ENCODE data around the gene MYORG.

MYORG gene

GRCh38 chr9:34376596-34377403, at the start of gene MYORG:
Gene MYORG (minus strand): TSS chr9:34376898. CDS start chr9:34372943, 3,955 bp downstream.
- Mint-ChIP-seq H3K9me3 (no peaks in the 10 kb centered on the region), H3K4me1 (peaks cover 48% of the 10 kb centered on the region), H3K27me3 (peaks cover 29% of the 10 kb centered on the region), H3K4me3 (peak within 1 kb of the TSS; percentile 90), H3K36me3 (peaks cover 11% of the 10 kb centered on the region), H3K27ac (peak within 1 kb of the TSS; percentile 82)
- DNase-seq = peak; percentile 99
- CTCF ChIA-PET = interaction anchor here (0.7 to 9.3 kb wide), 7 partner anchors 34 to 215 kb away, joined by 3 to 119 read pairs (median 3); no protein-coding TSS in a partner anchor

DNA sequence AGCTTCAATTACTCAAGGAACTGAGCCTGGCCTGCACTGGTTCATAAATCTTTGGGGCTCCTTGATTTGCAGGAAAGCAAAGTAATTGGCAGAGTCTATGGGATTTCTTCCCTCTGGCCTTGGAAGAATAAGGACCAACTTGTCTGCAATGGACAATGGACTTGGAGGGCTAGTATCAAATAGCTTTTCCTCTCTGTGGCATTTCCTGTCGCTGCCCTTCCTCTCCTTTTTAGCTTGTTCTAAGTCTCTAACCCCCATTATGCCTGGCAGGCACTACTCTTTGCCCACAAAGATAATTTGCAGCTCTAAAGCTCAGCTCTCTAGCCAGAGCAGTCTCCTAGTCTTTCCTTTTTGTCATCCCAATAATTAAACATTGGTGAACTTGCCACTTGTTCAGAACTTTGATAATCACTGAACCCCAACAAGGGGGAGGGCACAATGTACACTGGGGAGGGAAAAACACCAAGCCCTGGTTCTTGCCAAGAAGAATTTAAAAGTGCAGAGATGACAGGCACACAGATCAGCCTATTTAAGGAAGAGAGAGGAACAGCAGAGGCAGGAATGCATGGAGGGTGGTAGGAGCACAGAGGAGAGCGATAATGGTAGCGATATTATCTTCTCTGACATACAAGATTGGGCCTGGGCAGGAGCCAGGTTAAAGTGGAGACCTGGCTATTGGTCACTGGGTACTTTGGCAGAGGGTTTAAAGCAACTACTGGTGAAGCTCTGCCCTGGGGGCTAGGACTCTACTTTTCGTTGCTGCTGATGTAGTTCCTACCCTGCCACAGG, 43.2 kb upstream of the MYORG start:
- CTCF ChIA-PET = no interaction called here
- H3K4me3 Mint-ChIP-seq = no peak overlapping the region
- H3K9me3 Mint-ChIP-seq = no peaks in the 10 kb centered on the region

GRCh38 chr9:34417734-34418133, 41.0 kb upstream of the MYORG start:
- CTCF ChIA-PET = interaction anchor here (1.6 to 2.5 kb wide), 2 partner anchors 13 to 83 kb away, joined by 4 to 7 read pairs; no protein-coding TSS in a partner anchor
- Mint-ChIP-seq H3K4me1 (no peaks in the 10 kb centered on the region), H3K27me3 (no peaks in the 10 kb centered on the region), H3K27ac (no peak overlapping the region), H3K36me3 (no peaks in the 10 kb centered on the region), H3K4me3 (no peak overlapping the region), H3K9me3 (no peaks in the 10 kb centered on the region)
- no peak for DNase-seq

More for the DNA sequence above, 43.2 kb upstream of the MYORG start:
- Mint-ChIP-seq H3K27ac (no peak overlapping the region), H3K36me3 (no peaks in the 10 kb centered on the region), H3K4me1 (no peaks in the 10 kb centered on the region), H3K27me3 (no peaks in the 10 kb centered on the region)
- DNase-seq = no peak

- no peaks in the 10 kb centered on the region for H3K27me3 Mint-ChIP-seq
- peak; percentile 72 for DNase-seq
- no peaks in the 10 kb centered on the region for H3K4me1 Mint-ChIP-seq
- H3K9me3 Mint-ChIP-seq = no peaks in the 10 kb centered on the region
- no peak overlapping the region for H3K4me3 Mint-ChIP-seq
- H3K36me3 Mint-ChIP-seq = no peaks in the 10 kb centered on the region
- CTCF ChIA-PET = interaction anchor here (1.2 to 1.6 kb wide), 2 partner anchors 10 to 87 kb away, joined by 3 to 7 read pairs; no protein-coding TSS in a partner anchor
- H3K27ac Mint-ChIP-seq = no peak overlapping the region
Observed at GRCh38 chr9:34413231-34413852, 36.6 kb upstream of the MYORG start.

DNA sequence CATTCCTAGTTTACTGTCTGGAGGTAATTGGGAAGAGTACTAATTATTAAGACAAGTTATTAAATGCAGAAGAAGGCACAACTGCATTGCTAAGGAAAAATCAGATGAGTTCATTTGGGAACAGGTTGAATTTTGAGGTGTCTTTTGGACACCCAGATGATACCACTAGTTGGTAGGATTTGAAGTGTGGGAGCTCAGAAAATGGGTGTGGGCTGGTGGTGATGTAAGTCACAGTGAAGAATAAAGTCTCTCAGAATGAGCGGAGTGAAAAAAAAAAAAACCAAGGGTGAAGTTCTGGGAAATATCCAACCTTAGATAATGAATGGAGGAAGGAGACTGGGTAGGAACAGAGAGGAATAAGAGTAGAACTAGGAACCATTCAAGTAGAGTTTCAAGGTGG, 35.6 kb upstream of the MYORG start:
- no peaks in the 10 kb centered on the region for H3K36me3 Mint-ChIP-seq
- H3K4me1 Mint-ChIP-seq = no peaks in the 10 kb centered on the region
- CTCF ChIA-PET = interaction anchor here (1.6 kb wide), 1 partner anchor 9 kb away, joined by 7 read pairs; no protein-coding TSS in a partner anchor
- no peak overlapping the region for H3K4me3 Mint-ChIP-seq
- H3K9me3 Mint-ChIP-seq = no peaks in the 10 kb centered on the region
- H3K27ac Mint-ChIP-seq = no peak overlapping the region
- DNase-seq = no peak
- H3K27me3 Mint-ChIP-seq = no peaks in the 10 kb centered on the region

DNA sequence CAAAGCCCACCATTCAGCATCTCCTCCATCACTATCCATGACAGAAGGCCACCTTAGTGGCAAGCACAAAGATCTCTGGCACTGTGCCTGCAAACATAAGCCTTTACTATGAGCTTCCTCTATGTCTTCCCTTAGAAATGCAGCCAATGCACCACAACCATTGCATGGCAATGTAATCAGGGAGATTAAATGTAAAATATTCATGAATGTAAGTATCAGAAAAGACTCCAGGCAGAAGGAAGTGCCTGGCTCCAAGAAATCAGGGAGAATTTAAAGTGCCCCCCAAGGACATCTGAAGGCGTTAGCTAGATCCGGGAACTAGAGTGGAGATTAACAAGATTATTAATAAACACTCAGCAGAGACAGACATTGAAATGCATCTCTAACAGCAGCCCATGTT, 32.5 kb upstream of the MYORG start:
- no peak for DNase-seq
- H3K27ac Mint-ChIP-seq = no peak overlapping the region
- H3K9me3 Mint-ChIP-seq = no peaks in the 10 kb centered on the region
- no peaks in the 10 kb centered on the region for H3K27me3 Mint-ChIP-seq
- H3K4me1 Mint-ChIP-seq = no peaks in the 10 kb centered on the region
- H3K4me3 Mint-ChIP-seq = no peak overlapping the region
- no peaks in the 10 kb centered on the region for H3K36me3 Mint-ChIP-seq
- CTCF ChIA-PET = interaction anchor here (1.2 kb wide), 1 partner anchor 23 kb away, joined by 3 read pairs; no protein-coding TSS in a partner anchor

DNA sequence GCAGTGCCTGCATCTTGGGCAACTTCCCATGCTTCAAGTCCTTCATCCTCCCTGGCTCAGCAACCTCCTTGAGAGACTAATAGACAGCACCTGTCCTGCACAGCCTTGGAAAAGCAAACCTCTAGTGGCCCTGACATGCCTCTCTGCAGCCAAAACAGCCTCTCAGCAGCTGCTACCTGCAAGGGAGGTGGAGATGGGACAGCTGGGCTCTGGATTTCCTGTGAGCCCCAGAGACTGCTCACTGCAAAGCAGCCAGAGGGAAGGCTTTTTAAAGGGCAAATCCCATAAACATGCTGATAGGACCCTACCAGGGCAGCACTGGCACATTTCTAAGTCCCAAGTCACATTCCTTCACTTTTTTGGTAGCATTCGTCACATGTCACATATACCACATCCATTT, 31.5 kb upstream of the MYORG start:
- H3K27me3 Mint-ChIP-seq = no peaks in the 10 kb centered on the region
- CTCF ChIA-PET = no interaction called here
- no peaks in the 10 kb centered on the region for H3K36me3 Mint-ChIP-seq
- no peaks in the 10 kb centered on the region for H3K9me3 Mint-ChIP-seq
- H3K27ac Mint-ChIP-seq = no peak overlapping the region
- H3K4me1 Mint-ChIP-seq = no peaks in the 10 kb centered on the region
- no peak overlapping the region for H3K4me3 Mint-ChIP-seq
- no peak for DNase-seq

DNA sequence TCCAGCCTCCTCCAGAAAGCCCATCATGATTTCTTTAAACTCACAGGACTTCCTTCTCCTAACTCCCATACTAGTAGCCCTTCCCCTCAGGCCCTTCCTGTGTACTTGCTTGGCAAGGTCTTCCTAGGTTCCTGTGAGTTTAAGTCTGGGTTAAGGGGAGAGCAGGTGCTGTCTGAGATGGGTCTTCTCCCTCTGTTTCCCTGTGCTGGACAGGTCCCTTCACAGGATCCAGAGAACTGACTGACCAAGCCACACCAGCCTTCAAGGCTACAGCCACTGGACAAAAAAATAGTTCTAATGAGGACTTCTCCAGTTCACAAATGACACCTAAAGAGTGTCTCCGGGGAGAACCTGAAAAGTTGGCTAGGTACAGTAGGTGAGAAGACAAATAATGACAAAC, 29.5 kb upstream of the MYORG start:
- no peaks in the 10 kb centered on the region for H3K9me3 Mint-ChIP-seq
- no peaks in the 10 kb centered on the region for H3K4me1 Mint-ChIP-seq
- DNase-seq = no peak
- no peak overlapping the region for H3K27ac Mint-ChIP-seq
- no peak overlapping the region for H3K4me3 Mint-ChIP-seq
- H3K36me3 Mint-ChIP-seq = peaks cover 2% of the 10 kb centered on the region
- H3K27me3 Mint-ChIP-seq = no peaks in the 10 kb centered on the region
- CTCF ChIA-PET = no interaction called here

DNA sequence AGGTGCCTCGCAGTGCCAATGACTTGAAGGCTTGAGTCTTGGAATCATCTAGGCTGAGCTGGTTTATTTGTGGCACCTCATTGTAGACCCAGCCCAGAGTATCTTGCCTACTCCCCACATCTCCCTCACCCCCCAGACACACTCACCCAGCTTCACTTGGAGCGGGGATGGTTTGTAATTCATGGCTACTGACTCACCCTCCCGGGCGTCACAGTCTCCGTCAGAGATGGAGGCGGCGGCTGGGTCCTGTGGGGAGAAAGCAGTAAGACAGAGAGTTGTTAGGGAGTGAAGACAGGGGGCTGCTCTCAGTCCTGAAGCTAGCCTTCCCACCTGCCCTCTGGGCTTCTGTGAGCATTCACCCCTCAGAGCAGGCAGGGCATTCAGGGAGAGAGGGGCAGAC, 29.0 kb upstream of the MYORG start:
- CTCF ChIA-PET = interaction anchor here (1.1 to 2.4 kb wide), 3 partner anchors 11 to 186 kb away, joined by 3 to 7 read pairs (median 5); no protein-coding TSS in a partner anchor
- Mint-ChIP-seq H3K27me3 (no peaks in the 10 kb centered on the region), H3K36me3 (peaks cover 2% of the 10 kb centered on the region), H3K4me1 (no peaks in the 10 kb centered on the region), H3K27ac (no peak overlapping the region), H3K9me3 (no peaks in the 10 kb centered on the region), H3K4me3 (no peak overlapping the region)
- DNase-seq = no peak

DNA sequence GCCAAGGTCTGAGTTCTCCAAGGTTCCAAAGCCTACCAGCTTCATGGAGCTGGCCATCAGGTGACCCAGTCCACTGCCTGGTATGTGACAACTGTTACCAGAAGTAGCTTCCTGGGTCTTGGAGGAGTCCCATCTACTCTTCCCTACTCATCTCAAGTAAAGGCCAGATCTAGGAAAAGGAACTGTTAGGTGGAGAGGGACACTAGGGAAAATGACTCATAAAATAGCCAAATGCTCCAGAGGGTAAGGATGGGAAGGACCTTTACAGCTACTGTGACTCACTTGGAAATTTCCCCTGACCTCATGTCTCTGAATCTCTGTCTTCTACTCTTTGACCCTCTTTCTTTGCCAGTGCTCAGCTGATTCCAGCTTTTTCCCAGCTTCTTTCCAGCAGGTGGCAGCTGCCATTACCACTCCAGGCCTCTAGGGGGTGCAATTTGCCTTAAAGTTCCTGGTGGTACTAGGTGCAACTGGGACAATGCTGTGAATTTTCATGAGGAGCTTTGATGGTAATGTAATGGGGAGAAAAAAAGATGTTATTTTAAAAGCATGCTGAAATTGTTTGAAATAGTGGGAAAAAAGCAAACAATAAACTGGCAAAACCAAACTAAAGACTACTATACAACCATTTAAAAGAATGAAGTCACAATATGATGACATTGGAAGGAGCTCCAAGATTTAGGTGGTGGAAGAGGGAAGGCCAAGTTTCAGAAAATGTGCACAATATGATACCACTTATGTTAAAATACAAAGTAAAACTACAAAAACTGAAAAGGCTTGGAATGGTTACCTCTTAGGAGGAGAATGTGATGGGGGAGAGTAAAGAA, 27.1 kb upstream of the MYORG start:
- H3K27ac Mint-ChIP-seq = no peak overlapping the region
- H3K9me3 Mint-ChIP-seq = no peaks in the 10 kb centered on the region

DNA sequence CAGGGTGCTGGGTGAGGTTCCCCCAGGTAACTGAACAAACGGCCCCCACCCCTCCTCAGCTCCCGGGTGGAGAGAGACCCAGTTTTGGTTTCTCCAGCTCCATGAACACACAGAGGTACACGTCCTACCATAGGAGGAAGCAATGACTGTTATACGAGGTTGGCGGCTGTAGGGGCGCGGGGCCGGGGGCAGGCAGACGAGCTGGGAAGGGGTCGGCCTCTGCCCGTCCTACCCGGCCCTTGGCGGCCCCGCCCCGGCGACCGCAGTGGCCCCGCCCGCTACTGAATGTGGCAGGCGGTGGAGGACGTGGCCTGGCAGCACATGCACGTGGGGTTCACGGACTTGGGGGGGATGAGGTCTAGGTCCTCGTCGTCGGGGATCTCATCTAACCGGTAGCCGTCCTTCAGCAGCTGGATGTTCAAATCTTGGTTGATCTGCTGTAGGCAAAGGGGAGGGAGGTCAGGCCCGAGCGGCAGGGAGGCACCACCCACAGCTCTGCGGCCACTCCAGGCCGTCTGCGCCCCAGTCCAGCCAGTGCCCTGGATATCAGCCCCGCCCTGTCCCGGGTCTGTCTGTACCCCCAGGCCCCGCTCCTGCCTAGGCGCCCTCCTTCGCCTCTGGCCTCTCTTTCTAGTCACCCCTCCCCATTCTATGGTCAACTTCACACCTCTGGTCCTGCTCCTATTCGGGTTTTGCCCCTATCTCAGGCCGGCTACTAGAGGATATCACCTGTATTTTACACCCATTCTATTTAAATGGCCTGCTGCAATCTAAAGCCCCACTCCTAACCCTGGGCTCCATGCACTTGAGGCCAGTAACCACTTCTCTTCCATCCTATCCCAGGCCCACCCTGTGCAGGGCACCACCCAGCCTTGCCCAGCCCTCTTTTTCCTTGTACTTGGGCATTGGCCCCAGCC, 24.2 kb upstream of the MYORG start:
- H3K27me3 Mint-ChIP-seq = no peaks in the 10 kb centered on the region
- H3K9me3 Mint-ChIP-seq = no peaks in the 10 kb centered on the region
- H3K4me1 Mint-ChIP-seq = no peaks in the 10 kb centered on the region
- no peak overlapping the region for H3K4me3 Mint-ChIP-seq
- DNase-seq = no peak
- H3K36me3 Mint-ChIP-seq = peaks cover 2% of the 10 kb centered on the region
- CTCF ChIA-PET = interaction anchor here (1.0 kb wide), 1 partner anchor 20 kb away, joined by 3 read pairs; no protein-coding TSS in a partner anchor
- no peak overlapping the region for H3K27ac Mint-ChIP-seq

More for the DNA sequence above, 27.1 kb upstream of the MYORG start:
- peaks cover 2% of the 10 kb centered on the region for H3K36me3 Mint-ChIP-seq
- H3K27me3 Mint-ChIP-seq = no peaks in the 10 kb centered on the region
- H3K4me1 Mint-ChIP-seq = no peaks in the 10 kb centered on the region
- no peak overlapping the region for H3K4me3 Mint-ChIP-seq
- DNase-seq = peak; percentile 71
- CTCF ChIA-PET = interaction anchor here (0.7 to 3.3 kb wide), 43 partner anchors 9 to 233 kb away, joined by 3 to 41 read pairs (median 4); no protein-coding TSS in a partner anchor

GRCh38 chr9:34400275-34400674, 23.6 kb upstream of the MYORG start:
- CTCF ChIA-PET = interaction anchor here (1.0 kb wide), 1 partner anchor 21 kb away, joined by 3 read pairs; no protein-coding TSS in a partner anchor
- H3K27ac Mint-ChIP-seq = no peak overlapping the region
- H3K27me3 Mint-ChIP-seq = no peaks in the 10 kb centered on the region
- no peak overlapping the region for H3K4me3 Mint-ChIP-seq
- peaks cover 2% of the 10 kb centered on the region for H3K36me3 Mint-ChIP-seq
- no peaks in the 10 kb centered on the region for H3K9me3 Mint-ChIP-seq
- DNase-seq = no peak
- H3K4me1 Mint-ChIP-seq = no peaks in the 10 kb centered on the region
